ENCODE data around the gene PGPEP1. TPM values are rescaled to one million over a fixed set of nuclear protein-coding genes. Genes with fewer than 3 reads are reported as not detected.
A peak's percentile ranks its signal among the peaks of the same experiment; 100 is the strongest.
"Not testable (repeated sequence)": the region's sequence is repeated elsewhere in the genome, so short reads cannot be mapped to it uniquely, and the experiment has no call there.

Gene PGPEP1
- total RNA-seq, 2 donors from 2014 or later: 7.7 to 9.0 TPM

- Mint-ChIP-seq H3K9me3 (no peaks in the 10 kb centered on the region), H3K27me3 (ENCODE audit: insufficient read depth) (peaks cover 2% of the 10 kb centered on the region), H3K27ac (no peak overlapping the region), H3K36me3 (ENCODE audit: low read depth) (no peaks in the 10 kb centered on the region), H3K4me1 (peaks cover 11% of the 10 kb centered on the region), H3K4me3 (no peak overlapping the region)
- no peak for TF ChIP-seq CTCF (conservative IDR thresholded peaks at IDR 0.05)
- Histone ChIP-seq H3K4me1 (ENCODE audit: control insufficient read depth, insufficient read depth, low read length) (no peaks in the 10 kb centered on the region), H3K27ac (ENCODE audit: low read depth, low read length) (peak overlapping the region; percentile 100), H3K9ac (ENCODE audit: extremely low read depth, low read length, poor library complexity, severe bottlenecking) (no peak overlapping the region), H3K9me3 (ENCODE audit: control insufficient read depth, low read length) (no peaks in the 10 kb centered on the region), H3K27me3 (ENCODE audit: control insufficient read depth, insufficient read depth, low read length, poor library complexity, severe bottlenecking) (no peaks in the 10 kb centered on the region), H3K36me3 (ENCODE audit: control insufficient read depth, insufficient read depth, low read length) (no peaks in the 10 kb centered on the region), H3K4me3 (ENCODE audit: low read length) (no peak overlapping the region)
- WGBS, 2 experiments (ENCODE audit: insufficient coverage in 1 of 2, insufficient read length in 1 of 2): 87 to 92% methylated on average over 3 to 6 of the region's 6 CpGs
- no peak for DNase-seq
Measured at GRCh38 chr19:18345296-18345695, 4.9 kb downstream of the PGPEP1 start.

GRCh38 chr19:18346091-18346490, 5.7 kb downstream of the PGPEP1 start:
- Mint-ChIP-seq H3K27me3 (ENCODE audit: insufficient read depth) (peaks cover 2% of the 10 kb centered on the region), H3K27ac (no peak overlapping the region), H3K4me1 (peaks cover 11% of the 10 kb centered on the region)

GRCh38 chr19:18348171-18348570, 7.8 kb downstream of the PGPEP1 start:
- WGBS, 2 experiments (ENCODE audit: insufficient coverage in 1 of 2, insufficient read length in 1 of 2): 90 to 95% methylated on average over 10 to 17 of the region's 17 CpGs
- peak overlapping the region; percentile 96 for H3K27ac ChIP-seq (ENCODE audit: low read depth, low read length)
- H3K9ac ChIP-seq (ENCODE audit: extremely low read depth, low read length, poor library complexity, severe bottlenecking): no peak overlapping the region
- H3K4me3 Mint-ChIP-seq: no peak overlapping the region
- H3K27me3 Mint-ChIP-seq (ENCODE audit: insufficient read depth): no peaks in the 10 kb centered on the region
- H3K4me1 ChIP-seq (ENCODE audit: control insufficient read depth, insufficient read depth, low read length): no peaks in the 10 kb centered on the region
- H3K36me3 Mint-ChIP-seq (ENCODE audit: low read depth): no peaks in the 10 kb centered on the region
- H3K36me3 ChIP-seq (ENCODE audit: control insufficient read depth, insufficient read depth, low read length): no peaks in the 10 kb centered on the region
- H3K4me1 Mint-ChIP-seq: peaks cover 6% of the 10 kb centered on the region
- H3K9me3 ChIP-seq (ENCODE audit: control insufficient read depth, low read length): no peaks in the 10 kb centered on the region
- TF ChIP-seq CTCF (conservative IDR thresholded peaks at IDR 0.05): no peak
- no peaks in the 10 kb centered on the region for H3K9me3 Mint-ChIP-seq
- H3K4me3 ChIP-seq (ENCODE audit: low read length): no peak overlapping the region
- no peak for DNase-seq
- no peaks in the 10 kb centered on the region for H3K27me3 ChIP-seq (ENCODE audit: control insufficient read depth, insufficient read depth, low read length, poor library complexity, severe bottlenecking)
- no peak overlapping the region for H3K27ac Mint-ChIP-seq

More at GRCh38 chr19:18346091-18346490, 5.7 kb downstream of the PGPEP1 start:
- H3K36me3 Mint-ChIP-seq (ENCODE audit: low read depth): no peaks in the 10 kb centered on the region
- H3K9me3 Mint-ChIP-seq: no peaks in the 10 kb centered on the region
- H3K9me3 ChIP-seq (ENCODE audit: control insufficient read depth, low read length): no peaks in the 10 kb centered on the region
- no peaks in the 10 kb centered on the region for H3K36me3 ChIP-seq (ENCODE audit: control insufficient read depth, insufficient read depth, low read length)
- H3K4me3 Mint-ChIP-seq: no peak overlapping the region
- WGBS, 2 experiments (ENCODE audit: insufficient coverage in 1 of 2, insufficient read length in 1 of 2): 62 to 73% methylated on average over 3 to 8 of the region's 8 CpGs
- no peaks in the 10 kb centered on the region for H3K27me3 ChIP-seq (ENCODE audit: control insufficient read depth, insufficient read depth, low read length, poor library complexity, severe bottlenecking)
- H3K4me1 ChIP-seq (ENCODE audit: control insufficient read depth, insufficient read depth, low read length): no peaks in the 10 kb centered on the region
- H3K4me3 ChIP-seq (ENCODE audit: low read length): no peak overlapping the region
- peak; percentile 53 for TF ChIP-seq CTCF (conservative IDR thresholded peaks at IDR 0.05)
- peak overlapping the region; percentile 100 for H3K27ac ChIP-seq (ENCODE audit: low read depth, low read length)
- no peak overlapping the region for H3K9ac ChIP-seq (ENCODE audit: extremely low read depth, low read length, poor library complexity, severe bottlenecking)
- DNase-seq: peak; percentile 88

- H3K36me3 ChIP-seq (ENCODE audit: control insufficient read depth, insufficient read depth, low read length); H3K4me3 Mint-ChIP-seq; H3K9ac ChIP-seq (ENCODE audit: extremely low read depth, low read length, poor library complexity, severe bottlenecking); H3K4me1 ChIP-seq (ENCODE audit: control insufficient read depth, insufficient read depth, low read length); H3K36me3 Mint-ChIP-seq (ENCODE audit: low read depth); H3K27me3 Mint-ChIP-seq (ENCODE audit: insufficient read depth); H3K4me3 ChIP-seq (ENCODE audit: low read length); H3K27me3 ChIP-seq (ENCODE audit: control insufficient read depth, insufficient read depth, low read length, poor library complexity, severe bottlenecking); H3K9me3 ChIP-seq (ENCODE audit: control insufficient read depth, low read length); H3K27ac Mint-ChIP-seq; H3K9me3 Mint-ChIP-seq; H3K4me1 Mint-ChIP-seq; DNase-seq: not testable (repeated sequence)
- peak overlapping the region; percentile 96 for H3K27ac ChIP-seq (ENCODE audit: low read depth, low read length)
- 91 to 93% methylated on average over 3 to 6 of the region's 6 CpGs for WGBS, 2 experiments (ENCODE audit: insufficient coverage in 1 of 2, insufficient read length in 1 of 2)
Measured at GRCh38 chr19:18348818-18349339, 8.5 kb downstream of the PGPEP1 start.

Data from endodermal cell (in vitro differentiated cells).